Superior temporal gyrus (tissue), 1 donor: ENCODE results near the gene DNTT.

Source experiments
- DNase-seq: peaks from one replicate; pipeline ENCODE4 v3.0.0-alpha.2; 2016; ENCODE audit errors: extremely low spot score

The DNTT gene

DNA sequence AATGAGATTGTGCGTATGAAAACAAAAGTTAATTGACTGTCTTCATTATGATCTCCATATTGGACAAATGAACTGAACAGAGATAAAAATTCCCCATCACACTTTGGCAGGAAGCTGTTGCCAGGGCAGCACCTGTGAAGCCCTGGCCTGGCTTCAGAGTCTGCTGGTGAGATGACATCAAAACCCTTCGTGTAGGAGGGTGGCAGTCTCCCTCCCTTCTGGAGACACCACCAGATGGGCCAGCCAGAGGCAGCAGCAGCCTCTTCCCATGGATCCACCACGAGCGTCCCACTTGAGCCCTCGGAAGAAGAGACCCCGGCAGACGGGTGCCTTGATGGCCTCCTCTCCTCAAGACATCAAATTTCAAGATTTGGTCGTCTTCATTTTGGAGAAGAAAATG is at the start of gene DNTT:
Gene DNTT, plus strand, starts transcription at position 205 of the 400 bp plus-strand sequence. Its CDS starts 64 bp downstream, at position 269.
- DNase-seq: no peak

DNA sequence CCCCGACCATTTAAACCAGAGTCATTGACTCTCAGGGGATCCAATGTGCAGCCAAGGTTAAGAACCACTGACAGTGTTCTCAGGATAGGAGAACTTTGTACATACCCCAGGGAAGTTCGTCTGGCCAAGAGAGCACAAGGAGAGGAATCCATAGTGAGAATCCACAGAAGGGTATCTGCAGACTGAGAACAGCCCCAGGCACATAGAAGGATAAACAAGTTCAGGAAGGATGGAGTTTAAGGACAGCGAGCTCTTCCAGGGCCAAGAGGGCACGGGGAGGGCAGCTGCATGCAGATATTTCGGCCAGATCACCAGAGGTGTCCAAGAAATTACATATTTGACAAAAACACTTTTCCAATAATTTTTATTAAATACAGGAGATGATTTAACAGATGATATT is 49.3 kb upstream of the DNTT start:
- no peak for DNase-seq

DNA sequence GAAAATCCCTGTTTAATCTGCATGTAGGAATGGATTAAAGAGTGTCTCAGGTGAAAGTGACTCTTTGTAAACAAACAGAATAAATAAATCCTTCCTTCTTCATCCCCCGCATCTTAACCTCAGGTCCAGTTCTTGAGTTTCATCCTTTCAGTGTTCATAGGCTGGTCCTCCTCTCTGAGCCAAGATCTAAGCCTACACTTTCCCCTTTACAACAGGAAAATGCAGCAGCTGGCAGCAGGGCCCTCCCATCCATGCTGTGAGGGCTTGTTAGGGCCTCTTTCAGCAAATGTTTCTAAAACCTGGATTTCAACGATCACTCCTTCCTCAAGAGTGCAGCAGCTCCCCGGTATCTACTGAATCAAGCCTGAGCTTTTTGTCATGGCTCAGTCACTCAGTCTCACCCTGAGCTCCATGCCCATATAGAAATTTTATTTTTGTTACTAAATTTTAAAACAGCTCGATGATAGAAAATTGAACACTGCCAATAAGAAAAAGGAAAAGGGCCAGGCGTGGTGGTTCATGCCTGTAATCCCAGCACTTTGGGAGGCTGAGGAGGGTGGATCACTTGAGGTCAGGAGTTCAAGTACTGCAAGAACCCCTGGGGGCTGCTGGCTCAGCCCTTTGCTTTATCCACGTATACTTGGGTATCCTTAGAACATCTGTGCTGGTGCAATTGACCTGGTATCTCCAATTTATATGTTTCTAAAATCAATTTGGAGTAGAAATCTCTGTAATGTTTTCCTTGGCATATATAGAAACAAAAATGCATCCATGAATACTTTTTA is 48.5 kb upstream of the DNTT start:
- DNase-seq: no peak

DNA sequence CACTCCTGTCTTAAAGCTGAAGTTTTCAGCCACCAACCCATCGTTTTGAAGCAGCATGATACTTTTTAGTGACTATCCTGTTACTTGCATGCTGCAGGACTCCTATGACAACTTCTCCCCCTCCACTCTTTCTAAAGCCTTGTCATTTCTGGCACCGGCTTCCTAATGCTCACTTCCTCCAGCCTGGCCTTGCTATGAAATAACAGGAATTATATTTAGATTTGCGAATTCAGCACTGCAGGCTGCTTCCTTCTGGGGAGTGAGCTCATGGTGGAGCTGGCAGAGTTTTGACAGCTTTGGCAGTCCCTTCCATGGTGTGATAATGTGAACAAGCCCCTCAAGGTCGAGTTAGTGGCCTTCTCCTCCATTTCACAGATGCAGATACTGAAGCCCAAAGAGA is 46.3 kb upstream of the DNTT start:
- DNase-seq: peak; percentile 29

DNA sequence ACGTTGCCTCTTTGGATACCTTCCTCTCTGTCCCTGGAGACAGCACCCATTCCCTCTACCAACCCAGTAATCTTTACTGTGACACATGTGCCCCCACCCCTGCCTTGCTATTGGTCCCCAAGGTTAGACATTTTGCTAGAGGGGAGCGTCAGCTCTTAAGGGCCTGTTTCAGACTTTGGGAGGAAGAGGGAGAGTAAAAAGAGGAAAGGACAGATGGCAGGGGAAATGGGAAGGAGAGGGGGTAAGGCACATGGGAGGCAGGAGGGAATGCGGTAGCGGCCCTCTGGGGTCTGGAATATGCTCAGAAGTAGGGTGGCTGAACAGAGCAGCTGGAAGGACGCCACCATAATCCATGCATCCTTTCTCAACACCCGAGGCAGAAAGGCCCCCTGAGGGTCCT is 45.1 kb upstream of the DNTT start:
- no peak for DNase-seq

DNA sequence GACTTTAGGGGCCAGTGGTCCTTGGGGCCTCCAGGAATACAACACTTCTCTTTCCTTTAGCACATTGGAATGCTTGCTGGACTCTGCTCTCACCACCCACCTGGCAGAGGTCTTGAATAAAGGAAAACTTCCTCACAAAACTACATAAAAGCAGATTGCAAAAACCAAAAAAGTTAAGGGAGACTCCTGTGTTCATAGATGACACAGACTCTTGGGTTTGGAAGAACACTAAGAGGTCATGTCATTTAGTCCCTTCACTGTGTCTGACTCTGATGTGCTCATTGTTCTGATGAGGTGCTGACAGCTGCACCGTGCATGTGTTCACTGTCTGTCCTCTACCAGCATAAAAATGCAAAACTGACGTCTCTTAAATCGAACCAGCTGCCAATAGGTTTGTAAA is 44.2 kb upstream of the DNTT start:
- no peak for DNase-seq

DNA sequence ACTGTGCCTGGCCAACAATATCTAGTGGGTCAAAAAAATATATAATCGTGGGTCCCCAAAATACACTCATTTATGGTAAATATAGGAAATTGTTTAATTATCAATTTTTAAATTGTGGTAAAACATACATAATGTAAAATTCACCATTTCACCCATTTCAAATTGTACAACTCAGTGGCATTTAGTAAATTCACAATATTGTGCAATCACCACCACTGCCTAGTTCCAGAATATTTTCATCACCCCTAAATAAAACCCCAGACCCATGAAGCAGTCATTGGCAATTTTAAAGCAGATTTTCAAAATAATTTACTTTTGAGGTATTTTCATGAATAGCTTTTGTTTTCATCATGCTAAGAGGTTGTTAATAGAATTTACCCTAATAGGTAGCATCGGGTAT is 43.1 kb upstream of the DNTT start:
- no peak for DNase-seq

DNA sequence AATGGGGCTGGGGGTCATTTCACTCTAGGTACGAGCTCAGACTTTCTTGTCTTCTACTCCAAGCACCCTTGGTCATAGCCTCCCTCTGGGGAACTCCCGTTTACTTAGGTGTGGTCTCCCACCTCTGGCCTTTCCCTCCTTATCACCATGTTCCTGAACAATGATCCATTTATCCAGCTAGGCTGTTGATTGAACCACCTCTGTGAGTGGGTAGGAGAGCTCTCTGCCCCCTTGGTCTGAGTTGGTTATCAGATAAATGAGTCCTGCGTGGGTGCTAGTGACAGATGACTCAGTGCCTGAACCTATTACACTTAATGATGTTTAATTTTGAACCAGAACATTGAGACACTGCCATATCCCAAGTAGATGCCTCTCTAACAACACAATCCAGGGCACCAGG is 42.3 kb upstream of the DNTT start:
- no peak for DNase-seq

DNA sequence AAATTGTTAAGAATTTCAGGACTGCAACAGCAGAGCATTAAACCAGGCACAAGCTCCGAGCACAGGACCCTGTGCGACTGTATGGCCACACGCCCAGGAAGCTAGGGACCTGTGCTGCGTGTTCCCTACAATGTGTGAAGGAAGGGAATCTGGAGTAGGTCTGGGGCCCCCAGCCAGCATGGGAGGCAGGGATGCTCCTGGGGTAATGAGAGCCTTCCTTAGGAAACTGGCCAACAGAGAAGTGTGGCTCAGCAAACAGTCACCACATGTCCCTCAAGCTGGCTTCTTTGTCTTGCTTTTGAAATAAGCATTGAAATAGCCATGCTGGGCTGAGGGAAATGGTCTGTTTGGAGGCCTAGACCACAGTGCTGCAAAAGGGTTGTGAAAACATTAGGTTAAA is 41.1 kb upstream of the DNTT start:
- DNase-seq: no peak

DNA sequence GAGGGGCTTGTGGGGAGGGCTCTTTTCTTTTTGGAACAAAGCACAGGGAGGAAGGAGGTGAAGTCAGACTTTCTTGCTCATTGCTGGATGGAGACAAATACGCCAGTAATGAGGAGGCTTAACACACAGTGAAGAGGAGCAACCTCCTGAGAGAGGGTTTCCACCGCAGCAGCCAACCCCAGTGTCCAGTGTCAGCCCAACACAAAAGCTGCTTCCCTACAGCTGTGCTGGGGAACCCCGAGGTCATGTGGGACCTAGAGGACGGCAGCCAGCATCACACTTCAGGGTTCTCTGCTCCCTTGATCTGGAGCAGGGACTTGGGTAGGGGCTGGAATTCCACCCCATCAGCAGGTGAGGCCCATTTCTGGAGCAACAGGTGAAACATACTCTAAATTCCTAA is 40.6 kb upstream of the DNTT start:
- DNase-seq: no peak

DNA sequence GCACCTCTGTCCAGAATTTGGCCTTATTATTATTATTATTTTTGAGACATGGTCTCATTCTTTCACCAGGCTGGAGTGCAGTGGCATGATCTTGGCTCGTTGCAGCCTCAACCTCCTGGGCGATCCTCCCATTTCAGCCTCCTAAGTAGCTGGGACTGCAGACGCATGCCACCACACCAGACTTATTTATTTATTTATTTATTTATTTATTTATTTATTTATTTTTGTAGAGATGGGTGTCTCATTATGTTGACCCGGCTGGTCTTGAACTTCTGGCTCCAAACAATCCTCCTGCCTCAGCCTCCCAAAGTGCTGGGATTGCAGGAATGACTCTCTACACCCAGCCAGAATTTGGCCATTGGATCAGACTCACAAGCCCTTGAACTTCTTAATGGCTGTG is 39.3 kb upstream of the DNTT start:
- no peak for DNase-seq

DNA sequence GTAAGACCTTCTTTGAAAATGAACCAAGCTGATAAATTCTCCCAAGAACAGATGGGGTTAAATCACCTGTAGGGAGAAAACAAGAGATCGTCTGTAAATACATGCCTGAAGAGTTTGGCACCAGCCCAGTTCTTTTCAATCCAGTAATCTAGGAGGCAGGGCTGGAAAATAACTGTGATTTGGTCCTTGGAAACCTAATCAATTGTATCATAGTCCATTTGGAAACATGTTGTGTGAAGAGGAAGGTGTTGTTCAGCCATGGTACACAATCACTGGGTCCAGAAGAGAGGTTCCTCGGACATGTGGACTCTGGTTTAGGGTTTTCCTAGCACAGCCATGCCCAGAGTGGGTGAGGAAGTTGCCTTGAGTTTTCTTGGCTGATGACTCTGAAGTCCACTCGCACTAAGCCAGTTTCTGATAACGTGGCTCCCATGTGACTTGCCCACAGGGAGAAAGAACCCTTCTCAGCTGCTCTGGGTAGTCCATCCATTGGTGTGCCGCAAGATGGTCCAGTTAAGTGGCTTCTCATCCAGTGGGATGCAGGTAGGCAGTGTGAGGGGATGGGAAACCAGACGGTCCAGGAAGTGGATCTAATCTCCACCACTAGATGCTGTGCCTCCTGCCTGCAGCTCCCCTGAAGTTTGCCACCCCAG is 38.0 kb upstream of the DNTT start:
- no peak for DNase-seq

DNA sequence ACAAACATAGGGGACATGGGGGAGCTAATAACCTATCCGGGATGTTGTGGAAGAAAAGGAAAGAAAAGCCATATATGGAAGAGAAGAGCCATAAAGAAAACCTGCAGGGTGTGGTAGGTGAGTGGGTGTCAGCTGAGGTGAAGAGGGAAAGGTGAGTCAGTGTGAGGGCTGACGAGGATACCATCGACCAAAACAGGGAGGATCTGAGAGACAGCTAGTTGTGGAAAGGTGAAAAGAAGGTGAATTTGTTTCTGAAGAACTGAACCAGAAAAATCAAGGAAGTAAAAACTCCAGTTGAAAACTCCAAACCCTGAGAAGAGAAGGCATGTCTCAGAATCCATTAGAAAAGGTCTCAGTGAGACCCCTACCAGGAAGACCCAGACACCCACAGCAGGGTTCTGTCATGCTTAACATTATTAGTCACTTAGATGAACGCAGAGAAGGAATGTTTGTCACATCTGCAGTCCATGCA is 37.0 kb upstream of the DNTT start:
- no peak for DNase-seq

DNA sequence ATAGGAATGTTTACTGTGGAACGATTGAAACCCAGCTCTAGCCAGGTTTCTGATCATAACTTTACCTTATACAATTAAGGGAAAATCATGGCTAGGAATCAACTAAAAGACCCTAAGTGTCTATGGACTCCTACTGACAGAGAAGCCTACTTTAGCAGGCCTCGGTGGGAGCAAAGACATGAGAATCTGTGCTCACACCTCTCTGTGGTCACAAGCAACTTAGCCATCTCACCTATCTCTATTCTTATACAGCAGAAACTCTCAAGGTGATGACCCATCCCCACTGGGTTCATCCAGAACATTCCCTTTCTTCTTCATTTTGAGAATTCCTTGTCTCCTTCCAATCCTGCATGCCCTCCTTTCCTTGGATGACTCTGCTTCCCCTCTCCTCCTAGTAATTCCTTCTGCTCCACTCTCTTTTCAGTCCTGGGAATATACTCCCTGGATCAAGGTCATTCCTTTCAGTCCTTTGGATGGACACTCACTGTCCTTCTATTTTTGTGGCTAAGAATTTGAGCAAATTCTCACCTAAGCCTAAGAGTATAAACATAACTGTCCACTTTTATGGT is 35.8 kb upstream of the DNTT start:
- DNase-seq: no peak

DNA sequence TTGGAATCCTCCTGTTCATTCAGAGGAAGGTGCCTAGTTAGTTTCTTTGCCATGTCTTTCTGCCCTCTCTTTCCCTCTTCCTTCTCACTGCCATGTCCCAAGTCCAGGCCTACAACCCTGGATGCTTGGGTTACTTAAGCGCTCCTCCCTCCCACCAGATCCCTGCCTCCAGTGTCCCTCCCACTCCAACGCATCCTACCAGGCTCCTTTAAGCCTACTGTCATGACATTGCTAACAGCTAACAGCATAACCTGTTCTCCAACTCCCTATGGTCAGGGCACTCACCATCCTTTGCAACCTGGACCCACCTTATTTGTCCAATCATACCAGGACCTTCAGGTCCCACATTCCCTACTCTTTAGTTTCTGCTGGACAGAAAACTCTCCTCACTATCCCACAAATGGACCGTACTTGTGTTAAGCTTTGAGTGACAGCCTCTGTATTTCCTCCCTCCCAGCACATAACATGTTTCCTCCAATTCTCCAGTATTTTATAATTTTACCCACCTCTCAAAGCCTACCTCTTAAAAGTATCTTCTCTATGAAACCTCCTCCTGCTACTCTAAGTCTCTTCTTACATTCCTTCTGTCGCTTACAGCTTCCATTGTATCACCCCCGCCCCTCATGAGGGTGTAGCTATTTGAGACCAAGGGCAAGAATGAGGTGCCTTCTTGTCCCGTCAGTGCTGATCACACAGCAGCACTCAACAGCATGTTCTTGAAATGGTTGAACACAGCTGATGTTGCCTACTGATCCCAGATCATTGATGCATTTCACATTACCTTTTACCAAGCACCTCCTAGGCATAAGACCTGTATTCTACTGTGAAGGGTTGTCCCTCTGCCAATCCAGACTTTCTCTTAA is 34.6 kb upstream of the DNTT start:
- DNase-seq: no peak

DNA sequence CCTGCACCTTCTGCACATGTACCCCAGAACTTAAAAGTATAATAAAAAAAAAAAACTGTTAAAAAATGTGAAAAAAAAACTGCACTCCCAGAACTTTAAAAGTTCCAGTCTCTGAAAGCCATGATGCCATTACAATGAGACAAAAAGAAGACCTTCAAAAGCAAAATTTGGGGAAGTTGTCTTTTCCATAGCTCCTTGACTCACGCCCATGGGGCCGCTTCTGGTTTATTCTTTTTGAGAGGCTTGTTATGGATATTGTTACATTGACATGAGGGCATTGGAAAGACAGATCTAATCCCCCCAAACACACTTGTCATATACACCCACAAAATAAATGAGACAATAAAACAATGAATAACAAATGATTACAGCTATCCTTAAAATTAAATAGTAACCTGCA is 33.7 kb upstream of the DNTT start:
- DNase-seq: no peak

DNA sequence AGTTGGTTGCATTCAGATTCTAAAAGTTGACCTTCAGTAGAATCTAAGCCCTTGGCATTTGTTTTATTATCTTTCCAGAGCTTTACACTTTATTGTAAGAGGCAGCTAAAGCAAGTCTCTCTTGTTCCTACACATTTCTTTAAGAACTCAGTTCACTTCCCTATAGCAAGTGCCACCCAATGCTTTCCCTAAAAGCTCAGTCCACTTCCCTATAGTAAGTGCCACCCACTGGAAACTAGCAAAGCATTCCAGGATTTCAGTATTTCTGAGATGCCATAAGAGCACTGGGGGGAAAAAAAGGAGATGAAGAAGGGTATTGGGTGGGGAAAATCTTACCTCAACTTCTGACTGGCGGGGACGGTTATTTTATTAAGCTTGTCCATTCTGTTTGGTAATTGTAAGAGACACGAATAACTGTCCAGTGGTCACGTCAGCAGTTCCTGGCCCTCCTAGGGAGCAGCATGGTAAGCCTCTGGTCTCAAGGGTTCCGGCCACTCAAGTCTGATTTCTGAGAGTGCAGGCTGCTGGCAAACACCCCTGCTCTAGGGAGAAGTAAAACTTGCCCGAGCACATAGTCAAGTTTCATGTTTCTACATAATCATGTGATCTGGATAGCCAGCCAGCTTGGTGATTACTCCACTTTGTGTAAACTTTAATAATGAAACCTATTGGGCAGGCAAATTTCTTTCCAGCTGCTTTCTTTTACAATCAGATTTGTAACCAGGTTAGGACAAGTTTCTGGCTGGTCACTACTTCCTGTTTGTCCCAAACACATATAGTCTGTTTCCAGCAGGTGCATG is 33.0 kb upstream of the DNTT start, which contains the start of gene BLNK:
Gene BLNK, minus strand, starts transcription at position 554 of the 800 bp plus-strand sequence. Its CDS starts 171 bp downstream, at position 383.
- DNase-seq: no peak

DNA sequence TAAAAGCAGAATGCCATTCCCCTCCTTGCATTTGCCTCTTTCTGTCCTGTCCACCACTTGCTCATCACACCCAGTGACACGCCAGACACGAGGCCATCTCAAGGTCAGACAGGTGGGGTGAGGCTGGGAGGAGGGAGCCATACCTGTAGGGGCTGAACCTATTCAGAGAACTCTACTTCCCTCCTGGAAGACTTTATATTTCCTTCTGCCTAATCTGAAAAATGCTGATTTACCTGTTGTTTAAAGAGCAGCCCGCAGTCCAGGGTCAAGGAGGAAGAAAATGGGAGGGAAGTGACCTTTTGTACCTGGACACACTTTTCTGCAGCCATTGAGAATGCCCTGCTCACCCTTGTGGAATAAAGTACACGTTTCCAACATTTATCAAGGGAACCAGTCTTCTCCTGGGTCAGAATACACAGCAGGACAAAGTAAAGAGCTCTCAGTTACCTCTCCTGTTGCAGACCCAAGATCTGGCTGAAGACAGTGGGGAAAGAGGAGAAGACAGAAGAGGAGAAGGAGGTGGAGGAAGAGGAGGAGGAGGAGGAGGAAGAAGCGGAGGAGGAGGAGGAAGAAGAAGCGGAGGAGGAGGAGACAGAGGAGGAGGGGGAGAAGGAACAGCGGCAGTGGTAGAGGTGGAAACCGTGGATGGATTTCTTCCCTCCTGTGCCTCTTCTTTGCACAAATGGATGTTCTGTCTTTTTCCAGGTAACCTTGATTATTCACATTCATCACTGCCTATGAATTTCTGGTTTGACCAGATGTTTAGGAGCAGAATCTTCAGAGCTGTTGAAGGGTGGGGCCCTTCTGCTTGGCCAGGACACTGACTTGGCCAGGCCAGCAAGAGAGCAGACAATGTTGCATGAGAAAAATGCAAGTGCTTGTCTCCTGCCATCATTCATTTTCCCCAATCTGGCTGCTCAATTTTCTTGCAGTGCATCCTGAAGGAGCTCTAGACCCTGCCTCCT is 31.6 kb upstream of the DNTT start:
- DNase-seq: no peak

DNA sequence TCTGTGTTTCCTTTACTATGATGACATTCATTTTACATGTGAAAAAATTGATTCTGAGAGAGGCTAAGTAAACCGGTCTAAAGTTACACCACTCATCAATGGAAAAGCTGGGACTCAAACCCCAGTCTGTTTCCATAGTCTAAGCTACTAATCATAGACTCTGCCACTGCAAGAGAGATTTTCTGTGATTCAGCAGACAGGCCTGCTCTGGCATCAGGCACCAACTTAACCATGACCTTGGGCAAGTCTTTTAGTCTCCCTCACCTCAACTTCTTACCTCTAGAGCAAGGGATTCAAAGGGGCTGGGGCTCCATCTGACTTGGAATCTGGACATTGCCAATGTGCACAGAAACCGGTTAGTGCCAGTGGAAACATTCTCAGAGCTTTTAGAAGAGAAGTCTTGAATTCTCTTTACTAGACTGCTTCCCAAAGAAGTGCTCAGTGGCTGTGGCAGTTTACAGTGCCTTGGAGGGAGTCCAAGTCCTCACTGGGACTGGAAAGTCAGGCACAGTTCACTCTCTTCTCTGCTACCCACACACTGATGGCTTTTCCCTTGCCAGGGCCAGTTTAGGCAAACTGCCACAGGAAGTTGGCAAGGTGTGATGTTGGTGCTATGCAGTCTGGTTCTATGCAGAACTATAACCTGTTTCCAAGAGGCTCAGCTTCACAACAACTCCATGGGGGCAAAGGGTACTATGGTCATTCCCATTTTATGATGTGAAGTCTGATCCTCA is 28.4 kb upstream of the DNTT start:
- DNase-seq: peak; percentile 25
